HEK293T (cell line): ENCODE measurements around the gene PRKG1.

Experiments
- ARNT ChIP-seq: fragments of 450-650 bp; IDR thresholded peaks from 2 replicates; pipeline ENCODE4 v1.6.1; 2017; ENCODE audit warnings: mild to moderate bottlenecking
- BHLHE40 ChIP-seq: fragments of 450-650 bp; IDR thresholded peaks from 2 replicates; pipeline ENCODE4 v1.6.1; 2016; ENCODE audit warnings: mild to moderate bottlenecking, moderate library complexity, borderline replicate concordance
- CTBP1 ChIP-seq: fragments of 450-650 bp; IDR thresholded peaks from 2 replicates; pipeline ENCODE4 v1.6.1; 2016; ENCODE audit warnings: borderline replicate concordance
- ELF4 ChIP-seq: fragments of 450-650 bp; IDR thresholded peaks from 2 replicates; pipeline ENCODE4 v1.6.1; 2017; ENCODE audit warnings: antibody characterized with exemption
- FOXA1 ChIP-seq: fragments of 450-650 bp; IDR thresholded peaks from 2 replicates; pipeline ENCODE4 v1.6.1; 2016; ENCODE audit warnings: mild to moderate bottlenecking
- FOXK2 ChIP-seq: fragments of 450-650 bp; IDR thresholded peaks from 2 replicates; pipeline ENCODE4 v1.6.1; 2016; ENCODE audit warnings: mild to moderate bottlenecking
- FOXM1 ChIP-seq: fragments of 450-650 bp; IDR thresholded peaks from 2 replicates; pipeline ENCODE4 v1.6.1; 2017; ENCODE audit warnings: mild to moderate bottlenecking, borderline replicate concordance
- L3MBTL2 ChIP-seq: fragments of 450-650 bp; conservative IDR thresholded peaks from 2 replicates; pipeline ENCODE4 v1.6.1; 2016; ENCODE audit warnings: mild to moderate bottlenecking
- NFRKB ChIP-seq: fragments of 450-650 bp; IDR thresholded peaks from 2 replicates; pipeline ENCODE4 v1.6.1; 2016; ENCODE audit warnings: mild to moderate bottlenecking, moderate library complexity
- SP1 ChIP-seq: fragments of 450-650 bp; IDR thresholded peaks from 2 replicates; pipeline ENCODE4 v1.6.1; 2017
- SUZ12 ChIP-seq: fragments of 450-650 bp; IDR thresholded peaks from 2 replicates; pipeline ENCODE4 v1.6.1; 2016; ENCODE audit warnings: mild to moderate bottlenecking
- TARDBP ChIP-seq: fragments of 450-650 bp; IDR thresholded peaks from 2 replicates; pipeline ENCODE4 v1.6.1; 2016
- ZNF384 ChIP-seq: fragments of 450-650 bp; IDR thresholded peaks from 2 replicates; pipeline ENCODE4 v1.6.1; 2016

GRCh38 chr10:51951601-51952000 is 877.3 kb downstream of the PRKG1 start:
- TF ChIP-seq FOXM1 (no peak), SP1 (no peak), TARDBP (no peak), NFRKB (no peak), SUZ12 (no peak), FOXK2 (no peak), CTBP1 (no peak), ARNT (no peak), ZNF384 (no peak), BHLHE40 (no peak), L3MBTL2 (no peak), ELF4 (no peak), FOXA1 (no peak)
